ENCODE measurements around the gene PNMA8A.

PNMA8A gene

DNA sequence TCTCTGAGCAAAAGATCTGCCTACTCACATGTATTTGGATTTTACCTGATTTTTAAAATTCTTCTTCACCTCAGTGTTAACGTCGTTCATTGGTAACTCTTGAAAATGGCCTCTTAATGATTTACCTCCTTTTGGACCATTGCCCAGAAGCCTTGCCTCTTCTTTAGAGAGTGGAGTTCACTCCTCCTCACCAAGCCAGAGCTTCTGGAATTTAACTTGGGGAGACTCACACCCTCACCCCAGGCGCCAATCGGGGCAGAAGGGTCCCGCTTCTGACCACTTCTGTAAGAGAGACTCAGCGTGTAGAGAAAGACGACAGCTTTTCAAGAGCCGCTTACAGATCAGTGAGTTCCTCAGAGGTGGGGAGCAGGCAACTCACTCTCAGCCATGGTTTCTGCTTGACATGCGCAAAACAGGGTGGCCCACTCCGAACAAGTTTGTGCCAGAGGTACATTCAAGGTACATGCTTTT, 45.3 kb downstream of the PNMA8A start:
- no peak for DNase-seq

DNA sequence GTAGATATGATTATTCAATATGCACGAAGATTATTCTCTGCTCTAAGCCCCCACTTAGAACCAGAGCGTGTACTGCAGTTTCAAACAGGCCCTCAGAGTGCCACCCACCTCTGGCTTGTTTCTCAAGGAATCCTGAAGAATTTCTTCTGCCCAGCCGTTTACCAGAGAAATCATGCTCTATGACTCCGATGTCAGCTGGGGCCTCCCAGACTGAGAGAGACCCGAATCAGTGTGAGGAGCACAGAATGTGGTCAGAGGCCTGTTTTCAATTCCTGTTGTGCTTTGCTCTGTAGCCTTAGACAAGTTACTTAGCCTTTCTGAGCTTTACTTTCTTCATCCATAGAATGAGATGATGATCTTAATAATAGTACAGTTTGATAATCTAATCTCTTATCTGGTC, 48.2 kb downstream of the PNMA8A start:
- DNase-seq: no peak

DNA sequence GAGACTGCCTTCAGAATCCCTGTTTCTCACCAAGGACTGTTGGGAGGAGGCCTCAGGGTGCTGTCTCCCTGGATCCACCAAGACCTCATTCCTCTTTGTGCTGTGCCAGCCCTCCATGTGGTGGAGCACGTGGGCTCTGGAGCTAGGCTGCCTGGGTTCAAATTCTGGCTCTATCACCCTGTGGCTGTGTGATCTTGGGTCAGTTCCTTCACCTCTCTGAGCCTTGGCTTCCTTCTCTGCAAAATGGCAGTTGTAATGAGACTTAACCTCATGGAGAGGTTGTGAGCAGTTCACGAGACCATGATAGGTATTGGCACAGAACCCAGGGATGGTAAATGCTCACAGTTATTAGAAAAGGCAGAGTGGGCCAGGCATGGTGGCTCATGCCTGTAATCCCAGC, 49.0 kb downstream of the PNMA8A start:
- DNase-seq: no peak

DNA sequence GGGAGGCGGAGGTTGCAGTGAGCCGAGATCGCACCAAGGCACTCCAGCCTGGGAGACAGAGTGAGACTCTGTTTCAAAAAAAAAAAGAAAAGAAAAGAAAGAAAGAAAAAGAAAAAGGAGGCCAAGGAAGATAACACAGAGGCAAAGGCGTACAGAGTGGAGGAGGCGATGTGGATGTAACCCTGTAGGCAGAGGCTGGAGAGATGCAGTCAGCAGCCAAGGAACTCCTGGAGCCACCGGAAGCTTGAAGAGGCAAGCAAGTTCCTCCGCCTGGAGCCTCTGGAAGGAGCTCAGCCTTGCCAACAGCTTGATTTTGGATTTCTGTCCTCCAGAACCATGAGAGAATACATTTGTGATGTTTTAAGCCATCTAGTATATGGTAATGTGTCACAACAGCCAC, 51.3 kb downstream of the PNMA8A start:
- DNase-seq: no peak

All from NCI-H2227 treated with DMSO at 0.1 percent for 48 hours (cell line).